NOMO-1 treated with DMSO at 0.1 percent for 48 hours (cell line): ENCODE data around the gene CENPB.

ENCODE experiments used
- DNase-seq: peaks from one replicate; lab custom pipeline; 2025; ENCODE audit not compliant: unreplicated experiment; lab: John Stamatoyannopoulos, UW

CENPB gene

DNA sequence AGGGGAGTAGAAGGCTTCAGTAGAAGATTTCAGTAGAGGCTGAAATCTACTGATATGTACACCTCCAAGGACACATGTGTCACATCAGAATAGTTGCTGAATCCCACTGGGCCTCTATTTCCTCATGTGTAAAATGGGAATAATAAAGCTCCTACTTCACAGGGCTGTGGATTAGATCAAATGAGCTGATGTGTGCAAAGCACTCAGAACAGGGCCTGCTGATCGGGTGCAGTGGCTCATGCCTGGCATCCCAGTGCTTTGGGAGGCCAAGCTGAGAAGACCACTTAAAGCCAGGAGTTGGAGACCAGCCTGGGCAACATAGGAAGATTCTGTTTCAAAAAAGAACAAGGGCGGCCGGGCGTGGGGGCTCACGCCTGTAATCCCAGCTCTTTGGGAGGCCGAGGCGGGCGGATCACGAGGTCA, 25.7 kb upstream of the CENPB start:
- no peak for DNase-seq

DNA sequence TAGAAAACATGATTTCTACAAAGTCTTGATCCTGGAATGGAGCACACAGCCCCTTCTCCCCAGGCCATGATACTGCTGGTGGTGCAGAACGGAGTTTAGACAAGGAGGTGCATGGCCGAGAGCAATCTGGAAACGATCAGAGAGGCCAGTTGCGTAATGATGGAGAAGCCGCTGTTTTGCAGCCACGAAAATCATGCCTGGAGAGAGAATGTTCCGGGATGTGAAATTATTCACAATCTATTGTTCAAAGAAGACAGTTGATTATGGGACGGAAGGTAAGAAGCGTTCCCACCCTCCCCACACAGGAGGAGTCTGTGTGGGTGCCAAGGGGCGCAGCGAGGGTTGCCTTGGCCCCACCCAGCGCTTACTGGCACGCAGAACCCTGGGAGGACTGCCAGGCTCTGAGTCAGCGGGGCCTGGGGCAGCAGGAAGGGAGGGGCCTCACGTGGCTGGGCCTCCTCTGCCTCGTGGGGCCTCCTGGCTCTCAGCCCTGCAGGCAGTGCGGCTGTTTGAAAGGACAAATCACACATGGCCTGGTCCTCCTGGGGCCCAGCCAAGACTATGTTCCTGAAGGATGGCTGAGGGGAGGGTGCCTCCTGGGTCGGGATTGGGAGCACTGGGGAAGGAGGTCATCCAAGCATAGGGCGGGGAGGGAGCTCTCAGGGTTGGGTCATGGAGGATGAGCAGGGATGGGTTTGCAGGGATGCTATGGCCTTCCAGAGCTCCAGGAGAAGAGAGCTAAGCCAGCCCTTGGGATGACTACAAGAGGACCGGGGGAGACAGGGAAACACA, 25.1 kb upstream of the CENPB start:
- peak; percentile 92 for DNase-seq

DNA sequence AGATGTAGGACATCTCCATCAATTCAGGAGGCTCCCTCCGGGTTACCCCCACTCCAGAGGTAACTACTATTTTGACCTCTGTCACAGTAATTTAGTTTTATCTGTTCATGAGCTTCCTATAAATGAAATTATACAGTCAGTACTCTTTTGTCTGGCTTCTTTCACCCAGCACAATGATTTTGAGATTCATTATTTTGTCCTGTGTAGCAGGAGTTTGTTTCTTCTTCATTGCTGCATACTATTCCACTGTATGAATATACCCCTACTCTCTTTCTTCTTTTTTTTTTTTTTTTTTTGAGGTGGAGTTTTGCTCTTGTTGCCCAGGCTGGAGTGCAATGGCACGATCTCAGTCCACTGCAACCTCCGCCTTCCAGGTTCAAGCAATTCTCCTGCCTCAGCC, 22.0 kb upstream of the CENPB start:
- DNase-seq, result no peak

DNA sequence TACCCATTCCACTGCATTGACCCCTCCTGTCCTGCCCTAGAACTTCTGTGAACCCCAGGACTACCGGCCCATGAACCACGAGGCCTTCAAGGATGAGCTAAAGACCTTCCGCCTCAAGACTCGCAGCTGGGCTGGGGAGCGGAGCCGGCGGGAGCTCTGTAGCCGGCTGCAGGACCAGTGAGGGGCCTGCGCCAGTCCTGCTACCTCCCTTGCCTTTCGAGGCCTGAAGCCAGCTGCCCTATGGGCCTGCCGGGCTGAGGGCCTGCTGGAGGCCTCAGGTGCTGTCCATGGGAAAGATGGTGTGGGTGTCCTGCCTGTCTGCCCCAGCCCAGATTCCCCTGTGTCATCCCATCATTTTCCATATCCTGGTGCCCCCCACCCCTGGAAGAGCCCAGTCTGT, 18.2 kb upstream of the CENPB start:
- no peak for DNase-seq

DNA sequence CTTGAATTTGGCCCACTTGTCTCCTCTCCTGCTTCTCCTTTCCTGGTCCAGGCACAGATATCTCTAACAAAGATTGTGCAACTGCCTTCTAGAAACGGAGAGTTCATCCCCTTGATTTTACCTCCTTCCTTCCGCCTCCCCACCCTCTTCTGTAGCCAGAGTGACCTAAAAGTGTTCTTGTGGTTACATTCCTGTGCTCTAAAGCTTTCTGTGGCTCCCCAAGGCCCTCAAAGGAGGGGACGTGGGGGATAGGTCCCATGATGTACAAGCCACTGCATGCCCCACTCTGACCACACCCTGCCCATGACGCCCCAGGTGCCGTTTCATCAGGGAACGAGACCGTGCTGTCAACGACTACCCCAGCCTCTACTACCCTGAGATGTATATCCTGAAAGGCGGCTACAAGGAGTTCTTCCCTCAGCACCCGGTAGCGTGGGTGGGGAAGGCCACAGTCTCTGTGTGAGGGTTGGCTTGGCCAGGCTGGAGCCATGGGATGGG, 17.8 kb upstream of the CENPB start:
- DNase-seq, result peak; percentile 41

DNA sequence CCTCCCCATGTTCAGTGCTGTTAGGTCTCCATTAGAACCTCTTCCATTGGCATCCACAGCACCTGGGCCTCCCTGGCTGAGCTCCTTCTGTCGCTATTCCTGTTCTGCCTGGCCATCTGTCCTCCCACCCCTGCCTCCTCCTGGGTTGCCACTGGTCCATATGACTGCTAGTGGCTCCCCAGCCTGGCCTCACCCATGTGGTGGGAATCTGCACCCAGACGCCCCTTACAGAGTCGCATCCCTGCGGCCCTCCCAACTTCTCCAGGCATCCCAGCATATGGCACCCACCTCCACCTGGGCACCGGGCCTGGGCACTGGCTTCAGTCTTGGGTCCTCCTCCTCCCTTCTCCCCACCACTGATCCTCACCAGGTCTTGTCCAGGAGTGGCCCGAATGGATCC, 17.3 kb upstream of the CENPB start:
- no peak for DNase-seq

DNA sequence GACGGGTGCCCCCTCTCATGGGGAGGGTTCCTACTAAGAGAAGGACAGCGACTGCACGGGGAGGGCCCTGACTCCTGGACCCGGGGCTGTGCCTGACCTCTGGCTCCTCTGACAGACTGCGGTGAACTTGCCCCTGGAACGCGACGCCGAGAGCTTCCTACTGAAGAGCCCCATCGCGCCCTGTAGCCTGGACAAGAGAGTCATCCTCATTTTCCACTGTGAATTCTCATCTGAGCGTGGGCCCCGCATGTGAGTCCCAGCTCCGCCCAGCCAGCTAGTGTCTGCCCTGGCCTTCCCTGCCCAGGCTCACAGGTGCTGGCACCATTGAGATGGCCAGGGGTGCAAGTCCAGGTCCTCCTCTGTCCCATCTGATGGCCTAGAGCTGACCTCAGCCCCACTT, 16.7 kb upstream of the CENPB start:
- no peak for DNase-seq

DNA sequence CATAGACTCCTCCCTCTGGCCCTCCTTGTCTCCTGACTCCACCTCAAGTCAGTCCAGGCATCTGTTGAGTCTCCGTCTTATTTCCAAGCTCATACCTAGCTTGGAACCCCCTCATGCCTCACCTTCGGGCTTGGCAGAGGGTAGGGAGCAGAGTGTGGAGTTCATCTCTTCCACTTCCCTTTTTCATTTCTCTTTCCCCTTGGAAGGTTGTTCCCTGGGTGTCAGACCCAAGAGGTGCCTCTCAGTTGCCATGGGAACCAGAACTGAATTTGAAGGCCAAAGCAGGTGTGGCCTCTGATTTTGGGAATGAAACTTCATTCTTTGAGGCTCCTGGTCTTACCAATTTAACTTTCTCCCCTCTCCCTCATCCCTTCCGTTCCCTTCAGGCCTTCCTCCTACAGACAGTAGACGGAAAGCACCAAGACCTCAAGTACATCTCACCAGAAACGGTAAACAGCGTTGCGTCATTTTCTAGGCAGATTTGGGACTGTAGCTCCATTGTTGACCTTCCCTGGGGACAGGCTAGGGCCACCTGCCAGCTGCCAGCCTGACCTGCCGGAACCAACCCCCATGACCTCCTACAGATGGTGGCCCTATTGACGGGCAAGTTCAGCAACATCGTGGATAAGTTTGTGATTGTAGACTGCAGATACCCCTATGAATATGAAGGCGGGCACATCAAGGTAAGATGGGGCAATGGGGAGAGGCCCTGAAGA, 16.1 kb upstream of the CENPB start:
- DNase-seq, result no peak

DNA sequence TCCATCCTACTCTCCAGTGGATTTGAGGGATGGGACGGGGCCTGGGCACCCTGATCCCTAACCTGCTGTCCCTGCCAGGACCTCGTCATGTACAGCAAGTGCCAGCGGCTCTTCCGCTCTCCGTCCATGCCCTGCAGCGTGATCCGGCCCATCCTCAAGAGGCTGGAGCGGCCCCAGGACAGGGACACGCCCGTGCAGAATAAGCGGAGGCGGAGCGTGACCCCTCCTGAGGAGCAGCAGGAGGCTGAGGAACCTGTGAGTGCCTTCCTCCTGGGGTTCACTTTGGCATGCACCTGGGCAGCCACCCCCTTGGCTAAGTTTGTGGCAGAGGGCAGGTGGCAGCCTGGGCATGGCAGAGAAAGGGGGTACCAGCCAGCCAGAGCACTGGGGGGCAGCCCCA, 15.3 kb upstream of the CENPB start:
- no peak for DNase-seq

DNA sequence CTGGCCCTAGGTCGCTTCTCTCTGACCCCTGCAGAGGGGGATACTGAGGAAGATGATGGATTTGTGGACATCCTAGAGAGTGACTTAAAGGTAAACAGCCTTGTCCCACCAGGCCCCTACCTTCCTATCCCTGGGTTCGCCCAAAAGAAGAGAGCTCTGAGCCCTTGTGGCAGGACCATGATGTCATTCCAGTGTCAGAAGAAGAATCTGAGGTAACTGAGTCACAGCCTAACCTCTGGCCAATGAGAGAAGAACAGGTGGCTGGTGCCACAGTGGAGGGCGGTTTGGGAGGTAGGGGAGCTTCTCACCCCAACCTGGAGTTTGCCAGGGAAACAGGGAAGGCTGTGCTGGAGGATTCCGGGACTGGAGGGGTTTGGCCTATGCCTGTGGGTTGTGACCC, 14.8 kb upstream of the CENPB start:
- no peak for DNase-seq

DNA sequence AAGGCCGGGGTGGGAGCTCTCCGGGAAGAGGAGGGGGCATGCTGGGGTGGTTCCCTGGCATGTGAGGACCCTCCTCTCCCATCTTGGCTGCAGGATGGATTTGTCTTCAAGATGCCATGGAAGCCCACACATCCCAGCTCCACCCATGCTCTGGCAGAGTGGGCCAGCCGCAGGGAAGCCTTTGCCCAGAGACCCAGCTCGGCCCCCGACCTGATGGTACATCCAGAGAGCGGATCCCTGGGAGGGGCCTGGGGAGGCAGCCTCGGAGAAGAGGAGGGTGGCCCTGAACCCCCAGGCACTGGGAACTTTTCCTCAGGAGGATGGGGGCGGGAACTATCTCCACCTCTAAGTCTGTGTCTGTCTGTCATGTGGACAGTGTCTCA, 14.3 kb upstream of the CENPB start:
- no peak for DNase-seq

DNA sequence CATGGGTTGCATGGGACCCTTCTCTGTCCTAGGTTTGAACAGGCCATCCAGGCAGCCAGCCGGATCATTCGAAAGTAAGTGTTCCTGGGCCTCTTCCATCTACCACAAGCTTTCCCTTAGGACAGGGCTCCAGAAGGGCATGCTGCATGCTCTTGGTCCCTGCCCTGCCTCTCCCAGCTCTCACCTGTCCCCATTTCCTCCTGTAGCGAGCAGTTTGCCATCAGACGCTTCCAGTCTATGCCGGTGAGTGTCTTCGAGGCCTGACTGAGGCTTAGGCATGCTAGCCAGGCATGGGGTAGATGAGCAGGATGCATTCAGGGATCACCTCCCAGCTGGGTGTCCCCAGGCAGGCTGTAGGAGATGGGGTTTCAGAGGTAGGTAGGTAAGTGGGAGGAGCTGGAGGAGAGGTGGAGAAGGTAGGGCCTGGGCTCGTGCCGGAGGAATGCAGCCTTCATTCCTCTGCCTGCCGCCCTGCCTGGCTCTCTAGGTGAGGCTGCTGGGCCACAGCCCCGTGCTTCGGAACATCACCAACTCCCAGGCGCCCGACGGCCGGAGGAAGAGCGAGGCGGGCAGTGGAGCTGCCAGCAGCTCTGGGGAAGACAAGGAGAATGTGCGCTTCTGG, 13.8 kb upstream of the CENPB start:
- DNase-seq, result no peak

DNA sequence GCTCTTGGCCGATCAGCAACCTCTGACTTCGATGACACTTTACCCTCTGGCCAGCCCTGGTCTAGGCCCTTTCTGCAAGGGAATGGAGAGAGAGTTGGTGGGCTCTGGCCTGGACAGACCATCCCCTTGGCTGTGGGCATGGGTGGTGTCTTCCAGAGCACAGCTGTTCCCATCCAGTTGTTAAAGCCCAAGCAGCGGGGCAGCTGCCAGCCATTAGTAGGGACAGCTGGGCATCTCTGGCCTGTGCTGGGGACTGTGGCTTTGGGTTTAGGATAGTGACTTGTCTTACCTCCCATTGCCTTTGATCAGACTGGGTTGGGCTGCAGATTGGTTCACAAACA, 12.3 kb upstream of the CENPB start:
- no peak for DNase-seq

DNA sequence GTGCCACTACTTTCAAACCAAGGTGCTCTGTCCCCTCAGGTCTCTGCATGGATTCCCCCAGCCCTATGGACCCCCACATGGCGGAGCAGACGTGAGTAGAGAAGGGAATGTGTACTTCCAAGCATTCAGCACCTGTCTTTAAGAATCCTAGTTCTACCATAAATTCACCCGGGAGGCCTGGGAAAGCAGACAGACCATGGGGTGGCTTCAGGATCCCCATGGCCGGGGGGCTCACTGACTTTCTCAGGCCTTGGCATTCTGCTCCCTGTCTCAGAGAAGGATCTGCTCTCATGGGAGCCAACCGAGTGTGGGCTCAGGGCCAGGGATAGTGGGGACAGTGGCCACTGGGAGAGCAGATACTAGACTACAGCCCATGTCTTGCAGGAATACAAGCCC, 11.8 kb upstream of the CENPB start:
- DNase-seq, result no peak

DNA sequence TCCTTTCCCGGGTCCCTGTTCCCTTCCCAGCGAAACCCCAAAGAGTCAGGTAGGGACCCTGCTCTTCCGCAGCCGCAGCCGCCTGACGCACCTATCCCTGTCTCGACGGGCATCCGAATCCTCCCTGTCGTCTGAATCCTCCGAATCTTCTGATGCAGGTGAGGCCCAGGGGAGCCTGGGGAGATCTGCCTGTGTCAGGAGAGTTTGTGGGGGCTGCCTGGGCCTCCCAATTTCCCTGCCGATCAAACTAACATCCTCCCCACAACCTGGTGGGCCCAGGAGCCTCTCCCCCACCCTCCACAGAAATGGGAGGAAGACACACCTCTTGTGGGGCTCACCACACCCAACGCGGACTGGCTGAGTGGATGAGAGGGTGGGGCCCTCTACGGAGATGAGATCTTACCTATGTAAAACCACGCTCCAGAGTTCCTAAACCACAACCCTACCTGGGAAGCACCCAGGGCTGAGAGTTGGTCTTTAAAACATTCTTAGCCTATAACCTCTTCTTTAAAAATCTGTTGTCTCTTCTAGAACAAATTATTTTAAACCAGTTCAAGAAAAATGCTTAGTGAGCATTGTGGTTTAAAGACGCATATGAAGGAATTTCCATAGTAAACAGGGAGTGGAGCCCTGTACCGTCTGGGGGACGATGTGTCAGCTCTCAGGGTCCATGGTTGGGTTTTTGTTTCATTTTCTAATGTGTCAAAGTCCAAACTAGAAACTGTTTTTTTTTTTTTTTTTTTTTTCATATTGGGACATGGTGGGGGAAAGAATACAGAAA, 11.2 kb upstream of the CENPB start:
- DNase-seq, result no peak

DNA sequence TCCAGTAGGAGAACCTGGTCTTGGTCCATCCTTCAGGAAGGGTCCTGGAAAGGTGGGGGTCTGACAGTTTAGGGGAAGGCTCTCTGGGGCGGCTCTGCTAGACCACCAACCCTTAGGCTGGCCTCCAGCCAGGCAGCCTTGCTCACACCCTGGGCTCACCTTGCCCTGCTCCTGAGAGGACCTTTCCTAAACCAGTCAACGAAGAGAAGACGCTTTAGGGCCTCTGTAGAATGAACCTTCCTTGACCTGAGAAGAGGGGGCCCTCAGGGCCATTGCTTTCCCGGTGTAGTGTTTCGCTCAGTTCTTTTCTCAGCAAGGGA, 10.6 kb upstream of the CENPB start:
- no peak for DNase-seq

DNA sequence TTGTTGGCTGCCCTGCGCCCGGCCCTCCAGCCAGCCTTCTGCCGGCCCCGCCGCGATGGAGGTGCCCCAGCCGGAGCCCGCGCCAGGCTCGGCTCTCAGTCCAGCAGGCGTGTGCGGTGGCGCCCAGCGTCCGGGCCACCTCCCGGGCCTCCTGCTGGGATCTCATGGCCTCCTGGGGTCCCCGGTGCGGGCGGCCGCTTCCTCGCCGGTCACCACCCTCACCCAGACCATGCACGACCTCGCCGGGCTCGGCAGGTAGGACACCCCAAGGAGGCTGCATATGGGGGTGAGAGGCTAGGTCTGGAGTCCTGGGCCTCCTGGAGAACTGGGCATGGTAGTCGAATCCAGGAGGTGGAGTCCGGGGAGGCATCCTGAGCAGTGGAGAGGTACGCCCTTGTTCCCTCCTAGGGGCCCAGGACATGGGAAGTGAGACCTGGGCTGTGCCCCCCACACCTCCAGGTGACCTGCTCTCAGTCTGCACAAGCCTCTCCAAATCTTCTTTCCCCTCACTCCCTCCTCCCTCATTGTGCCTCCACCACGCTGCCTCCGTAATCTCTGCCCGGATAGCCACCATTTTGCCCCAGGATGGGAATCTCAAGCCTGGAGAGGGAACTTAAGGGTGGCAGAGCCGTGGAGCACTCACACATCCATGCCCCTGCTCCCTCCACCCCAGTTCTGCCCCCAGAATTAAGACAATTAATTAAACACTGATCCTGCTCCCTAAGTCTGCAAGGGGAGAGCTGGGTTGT, 10.1 kb upstream of the CENPB start:
- DNase-seq, result no peak

DNA sequence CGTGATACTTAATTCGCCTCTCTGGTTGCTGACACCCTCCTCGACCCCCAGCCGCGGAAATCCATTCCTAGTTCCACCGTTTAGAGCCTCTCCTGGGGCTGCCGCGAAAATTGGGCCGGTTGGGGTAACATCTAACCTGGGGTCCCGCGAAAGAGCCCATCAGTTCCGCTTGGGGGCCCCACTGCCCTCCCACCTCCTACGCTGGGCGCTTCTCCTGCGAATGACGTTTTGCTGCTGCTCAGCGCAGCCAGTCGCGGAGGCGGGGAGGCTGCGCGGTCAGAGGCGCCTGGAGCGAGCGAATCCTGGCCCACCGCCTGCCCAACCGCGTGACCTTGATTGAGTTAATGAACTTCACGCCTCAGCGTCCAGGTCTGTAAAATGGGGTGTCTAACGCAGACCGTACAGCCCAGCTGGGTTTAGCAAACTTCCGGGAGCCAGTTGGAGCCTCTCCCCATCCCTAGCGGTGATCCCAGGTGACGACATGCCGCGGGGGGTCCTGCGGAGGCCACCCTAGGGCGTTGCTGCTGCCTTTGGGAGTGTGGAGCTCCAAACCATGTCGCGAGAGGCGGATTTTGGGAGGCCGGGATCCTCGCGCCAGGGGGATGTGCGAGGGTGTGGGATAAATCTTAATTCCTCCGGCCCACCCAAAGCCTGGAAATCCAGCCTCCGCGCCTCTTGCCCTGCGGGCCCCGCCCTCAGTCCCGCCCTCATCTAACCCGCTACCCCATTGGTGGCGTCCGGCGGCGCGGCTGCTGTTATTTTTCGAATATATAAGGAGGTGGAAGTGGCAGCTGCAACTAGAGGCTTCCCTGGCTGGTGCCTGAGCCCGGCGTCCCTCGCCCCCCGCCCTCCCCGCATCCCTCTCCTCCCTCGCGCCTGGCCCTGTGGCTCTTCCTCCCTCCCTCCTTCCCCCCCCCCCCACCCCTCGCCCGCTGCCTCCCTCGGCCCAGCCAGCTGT, 9.2 kb upstream of the CENPB start, which contains the start of gene CDC25B:
Gene CDC25B (plus strand): TSS at position 800 of the 958 bp plus-strand sequence. CDS start 222 bp downstream, outside the sequence.
- DNase-seq, result peak; percentile 76

DNA sequence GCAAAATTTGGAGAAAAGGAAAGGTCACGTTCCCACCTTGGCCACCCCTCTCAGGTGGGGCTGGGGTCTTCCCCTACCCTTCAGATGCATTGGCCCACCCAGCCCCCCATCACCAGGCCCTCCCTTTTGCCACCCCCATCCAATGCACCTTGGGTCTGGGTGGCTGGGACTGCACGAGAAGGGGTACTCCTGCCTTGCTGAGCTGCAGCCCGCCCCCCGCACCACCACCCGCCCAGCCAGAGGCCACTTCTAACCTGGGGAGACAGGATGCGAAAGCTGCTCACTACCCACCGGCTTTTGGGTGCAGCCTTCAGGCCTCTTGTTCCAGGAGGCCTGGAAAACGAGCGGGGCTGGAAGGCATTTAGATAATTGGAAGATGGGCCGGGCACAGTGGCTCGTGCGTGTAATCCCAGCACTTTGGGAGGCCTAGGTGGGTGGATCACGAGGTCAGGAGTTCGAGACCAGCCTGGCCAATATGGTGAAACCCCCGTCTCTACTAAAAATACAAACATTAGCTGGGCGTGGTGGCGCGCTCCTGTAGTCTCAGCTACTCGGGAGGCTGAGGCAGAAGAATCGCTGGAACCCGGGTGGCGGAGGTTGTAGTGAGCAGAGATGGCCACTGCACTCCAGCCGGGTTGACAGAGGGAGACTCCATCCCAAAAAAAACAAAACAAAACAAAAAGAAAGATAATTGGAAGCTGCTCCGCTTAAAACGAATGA, 8.3 kb upstream of the CENPB start:
- DNase-seq, result no peak
